ENCODE results near the gene ARHGAP30. TPM values are rescaled to one million over a fixed set of nuclear protein-coding genes. Genes with fewer than 3 reads are reported as not detected.

The ARHGAP30 gene
- total RNA-seq, 6 donors from 2014 or later, result 26.8 to 69.9 (median 51.2) TPM

DNA sequence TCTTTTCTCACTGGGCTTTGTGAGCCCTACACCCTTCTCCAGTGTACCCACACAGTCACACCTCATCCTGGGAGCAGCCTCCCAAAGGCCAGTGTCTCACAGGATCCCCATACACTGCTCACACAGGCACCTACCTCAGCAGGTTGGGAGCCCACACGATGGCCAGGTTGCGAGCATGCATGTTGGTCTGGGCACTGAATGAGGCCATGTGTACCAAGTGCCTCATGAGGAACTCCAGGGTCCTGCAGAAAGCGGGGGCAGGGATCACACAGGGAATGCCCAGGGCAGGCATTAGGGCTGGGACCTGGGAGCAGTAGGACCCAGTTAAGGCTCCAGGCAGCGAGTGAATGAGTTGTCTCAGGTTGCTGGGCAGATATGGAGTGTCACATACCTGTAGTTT lies 15.5 kb downstream of the ARHGAP30 start:
- Histone ChIP-seq H3K36me3 (peaks cover 0 to 41% (median 16%) of the 10 kb centered on the region in 4 donors), H3K4me1 (no peaks in the 10 kb centered on the region), H3K4me3 (no peak overlapping the region), H3K27me3 (no peaks in the 10 kb centered on the region), H3K27ac (no peak overlapping the region), H3K9me3 (no peaks in the 10 kb centered on the region)
- TF ChIP-seq POLR2A (IDR thresholded peaks at IDR 0.05) (no peak), EP300 (IDR thresholded peaks at IDR 0.05) (no peak)
- TF ChIP-seq, protein P1, sequence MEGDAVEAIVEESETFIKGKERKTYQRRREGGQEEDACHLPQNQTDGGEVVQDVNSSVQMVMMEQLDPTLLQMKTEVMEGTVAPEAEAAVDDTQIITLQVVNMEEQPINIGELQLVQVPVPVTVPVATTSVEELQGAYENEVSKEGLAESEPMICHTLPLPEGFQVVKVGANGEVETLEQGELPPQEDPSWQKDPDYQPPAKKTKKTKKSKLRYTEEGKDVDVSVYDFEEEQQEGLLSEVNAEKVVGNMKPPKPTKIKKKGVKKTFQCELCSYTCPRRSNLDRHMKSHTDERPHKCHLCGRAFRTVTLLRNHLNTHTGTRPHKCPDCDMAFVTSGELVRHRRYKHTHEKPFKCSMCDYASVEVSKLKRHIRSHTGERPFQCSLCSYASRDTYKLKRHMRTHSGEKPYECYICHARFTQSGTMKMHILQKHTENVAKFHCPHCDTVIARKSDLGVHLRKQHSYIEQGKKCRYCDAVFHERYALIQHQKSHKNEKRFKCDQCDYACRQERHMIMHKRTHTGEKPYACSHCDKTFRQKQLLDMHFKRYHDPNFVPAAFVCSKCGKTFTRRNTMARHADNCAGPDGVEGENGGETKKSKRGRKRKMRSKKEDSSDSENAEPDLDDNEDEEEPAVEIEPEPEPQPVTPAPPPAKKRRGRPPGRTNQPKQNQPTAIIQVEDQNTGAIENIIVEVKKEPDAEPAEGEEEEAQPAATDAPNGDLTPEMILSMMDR (IDR thresholded peaks at IDR 0.05), result no peak
- ATAC-seq (ENCODE audit: low FRiP score in 2 of 2), result no peak
- DNase-seq, result no peak
- WGBS, 2 donors, result 86 to 100% methylated on average over 1 to 4 of the region's 4 CpGs

DNA sequence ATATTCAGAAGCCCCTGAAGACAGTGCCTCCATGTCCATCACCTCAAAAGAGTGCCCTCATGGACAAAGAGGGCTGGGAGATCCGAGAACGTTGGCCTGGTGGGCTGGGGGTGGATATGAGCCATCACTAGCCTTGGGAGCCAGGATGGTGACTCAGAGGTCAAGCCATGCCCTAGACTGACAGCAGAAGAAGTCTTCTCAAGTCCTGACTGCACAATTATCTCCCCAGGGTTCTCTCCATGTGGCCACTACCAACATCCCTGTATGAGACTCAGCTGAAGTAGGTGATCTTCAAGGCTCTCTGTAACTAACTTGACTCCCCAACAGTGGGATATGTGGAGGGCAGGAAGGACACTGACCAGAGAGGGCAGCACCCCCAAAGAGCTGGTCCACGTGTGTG lies 16.8 kb downstream of the ARHGAP30 start:
- H3K4me1 ChIP-seq, result peaks cover 0 to 8% (median 2%) of the 10 kb centered on the region in 4 donors
- H3K27ac ChIP-seq, result no peak overlapping the region
- DNase-seq (no peak), ATAC-seq (ENCODE audit: low FRiP score in 2 of 2) (no peak)
- H3K9me3 ChIP-seq, result no peaks in the 10 kb centered on the region
- H3K36me3 ChIP-seq, result peaks cover 0 to 44% (median 17%) of the 10 kb centered on the region in 4 donors
- no peaks in the 10 kb centered on the region for H3K27me3 ChIP-seq
- H3K4me3 ChIP-seq, result no peak overlapping the region
- no peak for TF ChIP-seq POLR2AphosphoS5 (IDR thresholded peaks at IDR 0.05)
- no peak for TF ChIP-seq POLR2A (IDR thresholded peaks at IDR 0.05)
- TF ChIP-seq EP300 (IDR thresholded peaks at IDR 0.05), result no peak
- TF ChIP-seq, protein P1 (IDR thresholded peaks at IDR 0.05), result no peak
- WGBS, 2 donors, result 81 to 91% methylated on average over 3 of the region's 3 CpGs

DNA sequence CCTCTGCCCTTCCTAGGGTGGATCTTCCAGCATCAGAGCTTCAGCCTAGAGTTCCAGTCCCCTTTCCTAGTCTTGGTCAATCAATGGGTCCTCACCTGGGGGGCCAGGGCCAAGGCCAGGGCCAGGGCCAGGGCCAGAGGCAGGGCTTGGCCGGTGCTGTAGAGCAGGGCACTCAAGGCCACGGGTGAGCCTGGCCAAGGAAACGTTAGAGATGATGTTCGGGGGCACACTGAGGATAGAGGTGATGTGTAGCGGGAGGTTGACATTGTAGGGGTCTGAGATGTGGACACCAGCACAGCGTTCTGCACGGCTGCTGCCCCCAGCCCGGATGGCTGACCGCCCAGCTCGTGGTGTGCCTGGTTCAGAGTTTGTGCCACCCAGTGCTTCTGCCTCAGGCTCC lies 18.5 kb downstream of the ARHGAP30 start:
- no peak overlapping the region for H3K4me3 ChIP-seq
- 82 to 91% methylated on average over 4 to 10 of the region's 10 CpGs for WGBS, 2 donors
- peaks cover 0 to 19% (median 8%) of the 10 kb centered on the region in 4 donors for H3K4me1 ChIP-seq
- TF ChIP-seq, protein P1 (IDR thresholded peaks at IDR 0.05), result no peak
- TF ChIP-seq POLR2A (IDR thresholded peaks at IDR 0.05) (no peak), POLR2AphosphoS5 (IDR thresholded peaks at IDR 0.05) (no peak), EP300 (IDR thresholded peaks at IDR 0.05) (no peak)
- H3K36me3 ChIP-seq, result peaks cover 0 to 44% (median 17%) of the 10 kb centered on the region in 4 donors
- ATAC-seq (ENCODE audit: low FRiP score in 2 of 2), result no peak
- no peaks in the 10 kb centered on the region for H3K27me3 ChIP-seq
- H3K27ac ChIP-seq, result no peak overlapping the region
- no peaks in the 10 kb centered on the region for H3K9me3 ChIP-seq
- no peak for DNase-seq

DNA sequence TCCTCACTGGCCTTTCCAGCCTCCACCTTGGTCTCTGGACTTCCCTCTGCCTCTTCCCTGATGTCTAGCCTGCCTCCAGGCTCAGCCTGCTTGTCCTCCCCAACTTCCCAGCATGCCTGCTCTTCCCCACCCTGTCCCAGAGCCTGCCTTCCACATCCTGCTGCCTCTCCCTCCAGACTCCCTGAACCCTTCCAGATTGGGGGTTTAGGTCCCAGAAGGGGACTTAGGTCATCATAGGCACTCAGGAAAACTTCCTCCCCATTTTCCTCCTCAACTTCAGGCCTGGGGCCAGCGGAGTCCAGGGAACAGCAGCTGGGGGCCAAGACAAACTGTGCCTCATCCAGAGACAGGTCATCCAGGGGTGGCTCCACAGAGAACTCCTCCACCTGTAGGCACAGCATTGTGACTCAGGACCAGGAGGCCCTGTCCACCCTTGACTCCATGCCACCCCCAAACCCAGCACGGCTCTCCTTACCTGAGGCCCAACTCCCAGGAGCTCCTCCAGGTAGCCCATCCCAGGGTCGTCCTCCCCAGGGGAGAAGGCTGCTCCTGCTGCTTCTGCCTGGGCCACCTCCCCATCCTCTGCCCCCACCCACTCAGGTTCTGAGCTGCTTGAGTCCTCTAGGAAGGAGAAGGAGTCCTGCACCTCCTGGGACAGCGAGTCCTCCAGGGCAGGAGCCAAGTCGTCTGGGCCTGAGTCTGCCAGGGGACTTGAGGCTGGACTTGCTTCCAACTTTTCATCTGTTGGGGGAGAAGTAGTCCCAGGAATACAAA lies 20.6 kb downstream of the ARHGAP30 start:
- Histone ChIP-seq H3K4me1 (peaks cover 4 to 24% (median 10%) of the 10 kb centered on the region in 4 donors), H3K9me3 (no peaks in the 10 kb centered on the region), H3K4me3 (no peak overlapping the region), H3K27ac (peak overlapping the region in 2 of 4 donors; percentile 30 to 31), H3K36me3 (peaks cover 0 to 32% (median 14%) of the 10 kb centered on the region in 4 donors), H3K27me3 (no peaks in the 10 kb centered on the region)
- ATAC-seq (ENCODE audit: low FRiP score in 2 of 2), result no peak
- WGBS, 2 donors, result 93 to 100% methylated on average over 3 to 5 of the region's 5 CpGs
- DNase-seq, result no peak
- TF ChIP-seq POLR2AphosphoS5 (IDR thresholded peaks at IDR 0.05) (no peak), EP300 (IDR thresholded peaks at IDR 0.05) (no peak), POLR2A (IDR thresholded peaks at IDR 0.05) (no peak)
- TF ChIP-seq, protein P1 (IDR thresholded peaks at IDR 0.05), result no peak
